Measurements from ENCODE around the gene EIF2B5. TPM values are rescaled to one million over a fixed set of nuclear protein-coding genes. Genes with fewer than 3 reads are reported as not detected.

Gene EIF2B5
- total and polyA plus RNA-seq, 9 of the 15 experiments (the other 6 are each of a cell fraction or from before 2014, with no cell fraction given) = 19.1 to 92.4 (median 74.0) TPM

DNA sequence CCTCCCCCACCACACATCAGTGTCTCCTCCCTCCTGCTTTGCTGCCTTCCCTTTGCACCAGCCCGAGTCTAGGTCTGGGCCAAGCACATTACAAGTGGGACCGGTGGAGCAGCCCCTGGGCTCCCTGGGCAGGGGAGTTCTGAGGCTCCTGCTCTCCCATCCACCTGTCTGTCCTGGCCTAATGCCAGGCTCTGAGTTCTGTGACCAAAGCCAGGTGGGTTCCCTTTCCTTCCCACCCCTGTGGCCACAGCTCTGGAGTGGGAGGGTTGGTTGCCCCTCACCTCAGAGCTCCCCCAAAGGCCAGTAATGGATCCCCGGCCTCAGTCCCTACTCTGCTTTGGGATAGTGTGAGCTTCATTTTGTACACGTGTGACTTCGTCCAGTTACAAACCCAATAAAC is 48.5 kb downstream of the EIF2B5 start:
- peaks cover 20 to 37% of the 10 kb centered on the region in 2 experiments for H3K4me1 ChIP-seq (replicated peaks in 1 of 2; ENCODE audit: control insufficient read depth in 2 of 2, insufficient read depth in 2 of 2, low read length in 2 of 2)
- H3K36me3 ChIP-seq (ENCODE audit: control insufficient read depth, insufficient read depth, low read length) = peaks cover 83% of the 10 kb centered on the region
- no peak overlapping the region for H3K4me2 ChIP-seq (ENCODE audit: insufficient read depth, low read length)
- no peaks in the 10 kb centered on the region for H3K27me3 ChIP-seq (ENCODE audit: control insufficient read depth in 2 of 2, insufficient read depth in 2 of 2, low read length in 2 of 2)
- TF ChIP-seq KLF6 (CRISPR knock-in tag; IDR thresholded peaks at IDR 0.05; ENCODE audit: borderline replicate concordance) (no peak), CHD1 (IDR thresholded peaks at IDR 0.05; ENCODE audit: low read length) (no peak), NRF1 (conservative IDR thresholded peaks at IDR 0.05 in 1 of 2, IDR thresholded peaks at IDR 0.05 in 1 of 2) (no peak), RBFOX2 (IDR thresholded peaks at IDR 0.05; ENCODE audit: low read depth, low read length) (peak; percentile 45), MXI1 (IDR thresholded peaks at IDR 0.05; ENCODE audit: low read depth, low read length) (no peak), ZNF76 (CRISPR knock-in tag; IDR thresholded peaks at IDR 0.05; ENCODE audit: borderline replicate concordance) (no peak), NR1H2 (CRISPR knock-in tag; IDR thresholded peaks at IDR 0.05) (no peak), NFIC (IDR thresholded peaks at IDR 0.05) (peak; percentile 68)
- peaks cover 6% of the 10 kb centered on the region; the same call in 1 of the 2 replicates for H4K20me1 ChIP-seq (replicated peaks; ENCODE audit: control insufficient read depth, insufficient read depth, low read length)
- FAIRE-seq (no peak), DNase-seq (ENCODE audit: extremely low read depth in 1 of 4, low spot score in 3 of 4) (no peak), ATAC-seq (no peak)
- intact Hi-C loops (cut with micrococcal nuclease) (loop anchor here (2.0 kb wide), 1 partner anchor 49 kb away; the partner anchor contains the start of gene EIF2B5), in situ Hi-C loops (cut with MboI) (no loop called here)
- no peak overlapping the region for H2AFZ ChIP-seq (ENCODE audit: low read depth, low read length)
- peak overlapping the region in 1 of 2 experiments; percentile 73; a peak in 2 of 4 replicates for H3K9ac ChIP-seq (ENCODE audit: insufficient read depth in 1 of 2, low read depth in 2 of 2, low read length in 2 of 2)
- peaks cover 31% of the 10 kb centered on the region for H3K79me2 ChIP-seq (ENCODE audit: control insufficient read depth, insufficient read depth, low read length)
- 79% methylated on average over 5 of the region's 5 CpGs for WGBS (ENCODE audit: insufficient coverage, low coverage, missing lambda C conversion rate)
- POLR2A ChIA-PET = interaction anchor here (0.6 to 1.9 kb wide), 10 partner anchors 9 to 57 kb away, joined by 3 to 14 read pairs (median 4); partner anchors contain the start of gene AP2M1
- no peak overlapping the region; the same call in 2 of the 3 replicates for H3K27ac ChIP-seq (ENCODE audit: extremely low read depth, low read depth, low read length)
- BruUV-seq (replicated peaks) = no TSS peak
- H3K9me3 ChIP-seq (replicated peaks; ENCODE audit: control insufficient read depth, insufficient read depth, low read depth, low read length) = no peaks in the 10 kb centered on the region
- H3K9me1 ChIP-seq (ENCODE audit: control insufficient read depth, insufficient read depth, low read length) = peaks cover 4% of the 10 kb centered on the region
- CTCF ChIA-PET (ENCODE audit: low intra/inter-chr PET ratio) = no interaction called here
- no peak overlapping the region for H3K4me3 ChIP-seq
